GM12873 (cell line): ENCODE results near the gene NR4A1.

Experiments used
- CTCF ChIP-seq: IDR thresholded peaks from 2 replicates; pipeline ENCODE4 v1.5.1; 2012; ENCODE audit warnings: low read depth, mild to moderate bottlenecking, moderate library complexity, low read length, control low read depth; ENCODE audit not compliant: insufficient read depth; ENCODE audit errors: missing control alignments

NR4A1 gene

GRCh38 chr12:52059582-52060497 lies 8.6 kb downstream of the NR4A1 start:
- TF ChIP-seq CTCF, result no peak

- TF ChIP-seq CTCF, result no peak
Observed at GRCh38 chr12:52060498-52061177, 9.4 kb downstream of the NR4A1 start.

DNA sequence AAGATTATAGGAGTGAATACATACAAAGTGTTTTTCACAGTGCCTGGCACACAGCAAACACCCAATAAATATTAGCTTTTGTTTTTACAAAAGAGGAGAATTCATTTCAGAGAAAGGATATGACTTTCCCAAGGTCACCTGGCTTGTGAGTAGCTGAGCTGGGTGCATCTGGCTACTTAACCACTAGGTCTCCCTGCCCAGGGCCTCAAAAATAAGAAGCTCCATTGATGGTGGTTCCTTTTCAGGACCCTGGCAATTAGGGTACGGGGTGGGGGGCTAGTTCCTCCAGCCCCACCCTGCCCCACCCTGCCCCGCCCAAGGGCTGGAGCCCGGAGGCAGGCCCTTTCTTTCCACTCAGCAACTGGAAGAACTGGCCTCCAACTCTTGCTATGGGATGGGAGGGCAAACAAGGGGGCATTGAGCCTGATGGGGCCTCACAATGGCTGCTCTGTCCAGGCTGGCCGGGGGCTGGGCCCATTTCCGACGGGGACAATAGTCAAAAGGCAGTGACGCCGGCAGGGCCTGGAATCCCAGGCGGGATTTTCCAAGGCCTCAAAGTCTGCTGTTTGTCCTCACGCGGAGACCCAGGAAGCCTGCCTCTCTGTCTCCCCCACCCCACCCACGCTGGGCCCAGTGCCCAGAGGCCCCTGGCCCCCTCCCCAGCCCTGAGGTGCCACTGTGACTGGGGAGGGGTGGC lies 10.4 kb downstream of the NR4A1 start:
- TF ChIP-seq CTCF, result no peak

DNA sequence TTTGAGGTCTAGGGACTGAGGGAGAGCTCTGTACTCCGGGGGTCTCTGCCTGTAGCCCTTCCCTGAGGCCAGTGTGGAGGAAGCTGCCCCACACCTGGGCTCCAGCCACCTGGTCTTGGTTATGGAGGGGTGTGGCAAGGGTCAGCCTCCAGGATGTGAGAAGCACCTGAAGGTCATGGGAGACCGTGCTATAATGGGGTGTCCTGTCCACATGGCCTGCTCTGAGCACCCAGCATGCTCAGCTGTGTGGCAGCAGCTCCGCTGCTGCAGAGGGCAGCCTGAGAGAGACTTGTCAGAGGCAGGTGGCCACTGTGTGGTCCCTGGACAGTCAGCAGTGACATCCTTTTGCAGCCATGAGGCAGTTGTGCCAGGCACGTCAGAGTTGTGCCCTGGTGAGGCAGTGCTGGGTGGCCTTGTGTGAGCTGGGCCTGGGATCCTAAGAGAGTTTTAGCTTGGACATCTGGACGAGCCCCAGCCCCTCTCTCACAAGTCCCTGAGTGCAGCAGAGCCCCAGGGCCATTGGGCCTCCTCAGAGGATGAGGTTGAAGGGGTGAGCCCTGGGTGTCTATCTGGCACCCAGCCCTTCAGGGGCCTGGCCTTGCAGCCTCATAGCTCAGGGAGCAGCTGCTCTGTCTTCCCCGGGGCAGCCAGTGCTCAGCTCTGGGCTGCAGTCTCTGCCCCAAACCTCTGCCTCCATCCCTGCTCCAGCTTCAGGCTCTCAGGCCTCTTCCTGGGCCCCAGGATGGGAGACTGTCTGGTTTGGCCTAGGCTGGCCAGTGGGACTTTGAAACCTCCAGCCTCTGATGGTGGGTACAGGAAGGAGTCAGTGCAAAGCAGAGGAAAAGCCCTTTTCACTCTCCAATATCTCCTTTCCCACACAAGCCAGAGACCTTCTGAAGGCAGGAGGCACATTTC lies 11.2 kb downstream of the NR4A1 start:
- TF ChIP-seq CTCF, result no peak

- TF ChIP-seq CTCF, result no peak
Observed at GRCh38 chr12:52063082-52063924, 12.1 kb downstream of the NR4A1 start.

GRCh38 chr12:52063981-52064649 lies 12.9 kb downstream of the NR4A1 start:
- TF ChIP-seq CTCF, result no peak
